GM21423 (cell line): ENCODE data around the gene ARL2BP.
"Not testable (repeated sequence)": the region's sequence is repeated elsewhere in the genome, so short reads cannot be mapped to it uniquely, and the experiment has no call there.

ENCODE experiments used
- ATAC-seq: cut with Tn5 transposase; IDR thresholded peaks from one replicate; pipeline ENCODE4 v1.9.1; 2021; ENCODE audit warnings: mild to moderate bottlenecking, moderate library complexity; ENCODE audit not compliant: unreplicated experiment

Gene ARL2BP

DNA sequence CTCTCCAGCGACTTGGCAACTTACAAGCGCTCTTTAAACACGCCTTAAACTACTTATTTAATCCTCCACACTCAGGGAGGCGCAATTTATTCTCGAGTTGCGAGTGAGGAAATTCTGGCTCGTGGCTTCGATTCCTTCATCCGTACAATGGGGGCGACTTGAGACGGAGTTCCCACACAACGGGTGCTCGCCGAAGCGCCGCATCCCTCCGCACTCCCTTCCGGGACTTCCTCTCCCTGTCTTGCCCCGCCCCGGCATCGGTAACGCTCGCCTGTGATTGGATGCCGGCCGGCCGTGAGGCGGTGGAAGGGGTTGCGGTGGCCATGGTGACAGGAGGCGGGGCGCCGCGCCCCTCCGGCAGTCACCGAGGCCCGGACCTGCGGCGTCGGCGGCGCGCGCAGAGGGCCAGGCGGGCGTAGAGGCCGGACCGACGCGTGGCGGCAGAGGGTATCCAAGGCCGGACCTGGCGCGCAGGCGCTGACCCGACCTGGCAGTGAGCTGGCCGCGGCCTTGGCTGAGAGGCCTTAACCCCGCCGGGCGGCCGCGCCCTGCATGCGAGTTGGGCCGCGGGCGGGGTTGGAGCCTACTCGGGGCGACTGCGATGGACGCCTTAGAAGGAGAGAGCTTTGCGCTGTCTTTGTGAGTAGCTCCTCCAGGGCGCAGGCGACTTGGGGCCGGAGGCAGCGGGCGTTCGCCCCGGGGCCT lies at the start of gene ARL2BP:
Gene ARL2BP (plus strand): TSS at position 493 of the 705 bp plus-strand sequence. CDS start 109 bp downstream, at position 602.
- ATAC-seq: peak; percentile 94

- no peak for ATAC-seq
Observed at GRCh38 chr16:57196286-57196685, 48.8 kb upstream of the ARL2BP start.

DNA sequence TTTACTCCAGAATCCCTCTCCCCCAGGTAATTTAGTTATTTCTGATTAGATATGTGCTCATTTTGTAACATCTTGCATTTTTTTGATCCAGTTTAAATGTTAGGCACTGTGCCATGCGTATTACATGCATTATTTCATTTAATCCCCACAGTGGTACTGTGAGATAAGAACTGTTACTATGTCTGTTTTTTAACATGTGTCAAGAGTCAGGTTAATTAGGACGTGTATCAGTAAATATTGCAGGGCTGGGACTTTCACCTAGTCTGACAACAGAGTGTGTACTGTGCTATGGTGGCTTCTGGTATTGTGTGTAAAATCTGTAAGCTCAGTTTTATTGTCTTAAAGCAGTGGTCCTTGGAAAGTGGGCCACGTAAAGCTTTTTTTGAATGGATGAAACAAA lies 48.3 kb upstream of the ARL2BP start:
- ATAC-seq: no peak

GRCh38 chr16:57200321-57200720 lies 44.7 kb upstream of the ARL2BP start:
- not testable (repeated sequence) for ATAC-seq

GRCh38 chr16:57200926-57201325 lies 44.1 kb upstream of the ARL2BP start:
- not testable (repeated sequence) for ATAC-seq

- ATAC-seq: no peak
Observed at GRCh38 chr16:57202095-57202886, 42.8 kb upstream of the ARL2BP start.

DNA sequence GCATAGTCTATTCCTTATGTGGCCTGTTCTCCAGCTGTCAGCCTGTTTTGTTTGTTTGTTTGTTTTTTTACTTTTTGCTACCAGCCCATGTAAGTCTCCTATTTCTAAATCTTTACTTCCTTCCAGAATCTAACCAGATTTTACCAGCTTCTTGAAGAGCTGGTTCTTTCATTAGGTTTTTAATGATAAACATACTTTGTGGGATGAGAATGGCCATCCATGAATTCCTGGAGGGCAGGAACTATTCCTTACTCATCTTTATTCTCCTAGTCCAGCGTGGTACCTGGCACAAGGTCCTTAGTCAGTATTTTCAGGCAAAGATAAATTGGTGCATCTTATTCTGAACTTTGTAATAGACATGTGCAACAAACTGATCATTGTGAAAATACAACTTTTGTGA lies 41.6 kb upstream of the ARL2BP start:
- no peak for ATAC-seq

DNA sequence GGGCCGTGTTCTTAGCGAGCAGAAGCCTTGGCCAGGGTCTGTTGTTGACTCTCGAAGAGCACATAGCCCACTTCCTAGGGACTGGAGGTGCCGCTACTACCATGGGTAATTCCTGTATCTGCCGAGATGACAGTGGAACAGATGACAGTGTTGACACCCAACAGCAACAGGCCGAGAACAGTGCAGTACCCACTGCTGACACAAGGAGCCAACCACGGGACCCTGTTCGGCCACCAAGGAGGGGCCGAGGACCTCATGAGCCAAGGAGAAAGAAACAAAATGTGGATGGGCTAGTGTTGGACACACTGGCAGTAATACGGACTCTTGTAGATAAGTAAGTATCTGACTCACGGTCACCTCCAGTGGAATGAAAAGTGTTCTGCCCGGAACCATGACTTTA lies 40.4 kb upstream of the ARL2BP start:
- no peak for ATAC-seq

DNA sequence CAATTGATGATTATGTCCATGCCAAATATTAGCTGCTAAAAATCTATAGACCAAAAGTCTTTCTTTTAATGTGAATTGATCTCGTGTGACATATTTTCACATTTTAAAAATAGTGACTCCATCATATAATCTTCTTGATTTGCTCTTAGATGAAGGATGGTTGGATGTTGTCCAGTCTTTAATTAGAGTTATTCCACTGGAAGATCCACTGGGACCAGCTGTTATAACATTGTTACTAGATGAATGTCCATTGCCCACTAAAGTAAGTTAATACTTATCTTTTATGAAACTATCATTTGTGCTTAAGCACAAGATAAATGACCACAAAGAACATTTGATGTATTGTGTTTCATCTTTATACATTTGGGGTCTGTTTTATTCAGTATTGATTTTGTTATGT lies 36.1 kb upstream of the ARL2BP start:
- ATAC-seq: no peak

DNA sequence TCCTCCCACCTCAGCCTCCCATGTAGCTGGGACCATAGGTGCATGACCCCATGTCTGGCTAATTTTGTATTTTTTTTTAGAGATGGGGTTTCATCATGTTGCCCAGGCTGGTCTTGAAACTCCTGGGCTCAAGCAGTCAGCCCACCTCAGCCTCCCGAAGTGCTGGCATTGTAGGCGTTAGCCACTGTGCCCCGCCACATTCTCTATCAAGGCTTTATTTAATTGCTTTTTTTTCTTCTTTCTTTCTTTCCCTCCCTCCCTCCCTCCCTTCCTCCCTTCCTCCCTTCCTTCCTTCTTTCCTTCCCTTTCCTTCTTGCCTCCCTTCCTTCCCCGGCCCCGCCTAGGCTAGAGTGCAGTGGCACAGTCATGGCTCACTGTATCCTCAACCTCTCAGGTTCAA lies 35.3 kb upstream of the ARL2BP start:
- ATAC-seq: no peak

DNA sequence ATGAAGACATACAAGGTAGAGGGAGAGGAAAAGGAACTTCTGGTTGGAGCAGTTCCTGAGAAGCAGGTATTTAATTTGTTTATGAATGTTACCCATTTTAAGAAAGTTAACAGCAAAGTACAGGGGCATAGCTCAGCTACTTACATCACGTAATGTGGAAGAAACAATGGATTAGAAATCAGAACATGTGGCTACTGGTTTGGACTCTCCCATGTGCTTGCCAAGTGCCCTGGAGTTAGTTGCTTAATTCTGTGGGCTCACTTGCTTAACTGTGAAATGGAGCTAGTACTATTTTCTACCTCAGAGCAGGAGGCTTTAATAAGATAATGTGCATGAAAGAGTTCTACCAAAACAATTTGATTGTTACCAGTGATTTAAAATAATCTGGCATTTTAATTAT lies 31.6 kb upstream of the ARL2BP start:
- ATAC-seq: no peak

- ATAC-seq: no peak
Observed at GRCh38 chr16:57216968-57217367, 28.1 kb upstream of the ARL2BP start.

GRCh38 chr16:57223057-57223456 lies 22.0 kb upstream of the ARL2BP start:
- ATAC-seq: no peak

GRCh38 chr16:57224651-57225335 lies 20.3 kb upstream of the ARL2BP start:
- ATAC-seq: no peak

GRCh38 chr16:57225978-57226377 lies 19.1 kb upstream of the ARL2BP start:
- ATAC-seq: no peak

GRCh38 chr16:57226701-57227621 lies 18.1 kb upstream of the ARL2BP start:
- ATAC-seq: no peak

- no peak for ATAC-seq
Observed at GRCh38 chr16:57229079-57229478, 16.0 kb upstream of the ARL2BP start.

- no peak for ATAC-seq
Observed at GRCh38 chr16:57231821-57232350, 13.2 kb upstream of the ARL2BP start.

- no peak for ATAC-seq
Observed at GRCh38 chr16:57233944-57234706, 10.9 kb upstream of the ARL2BP start.

DNA sequence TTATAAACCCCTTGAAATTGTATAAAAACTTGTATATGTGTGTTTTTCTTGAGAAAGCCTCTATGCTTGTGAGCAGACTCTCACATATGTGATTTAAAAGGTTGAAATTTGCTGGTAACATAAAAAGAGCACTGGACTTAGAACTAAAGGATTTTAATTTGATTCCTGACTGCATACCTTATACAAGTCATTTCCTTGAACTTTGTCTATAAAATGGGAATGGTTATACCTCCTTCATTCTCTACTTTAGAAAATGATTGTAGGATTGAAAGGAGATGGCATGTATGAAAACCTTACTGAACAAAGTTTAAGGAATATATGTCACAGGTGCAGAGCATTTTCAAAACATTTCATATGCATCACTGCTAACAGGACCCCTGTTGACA lies 10.4 kb upstream of the ARL2BP start:
- ATAC-seq: no peak
